Esophagus squamous epithelium (tissue), 4 donors: Measurements from ENCODE around the gene MSRB1.

Experiments used
- POLR2A ChIP-seq, 4 donors: fragments of 450-650 bp; IDR thresholded peaks; one replicate each; pipeline ENCODE4 v1.6.1; 2017; ENCODE audit warnings: antibody characterized with exemption in 4 of 4, mild to moderate bottlenecking in 4 of 4, moderate library complexity in 3 of 4
- TF ChIP-seq, protein P1 (sequence below), 6 experiments: fragments of 450-650 bp in 4 of 6; fragments of 200-600 bp in 2 of 6; sonication (generic) in 2 of 6; IDR thresholded peaks; one replicate each; pipeline ENCODE4 v1.5.1; 2016 to 2019; ENCODE audit warnings: antibody characterized with exemption in 6 of 6, mild to moderate bottlenecking in 4 of 6, moderate library complexity in 4 of 6

DNA sequence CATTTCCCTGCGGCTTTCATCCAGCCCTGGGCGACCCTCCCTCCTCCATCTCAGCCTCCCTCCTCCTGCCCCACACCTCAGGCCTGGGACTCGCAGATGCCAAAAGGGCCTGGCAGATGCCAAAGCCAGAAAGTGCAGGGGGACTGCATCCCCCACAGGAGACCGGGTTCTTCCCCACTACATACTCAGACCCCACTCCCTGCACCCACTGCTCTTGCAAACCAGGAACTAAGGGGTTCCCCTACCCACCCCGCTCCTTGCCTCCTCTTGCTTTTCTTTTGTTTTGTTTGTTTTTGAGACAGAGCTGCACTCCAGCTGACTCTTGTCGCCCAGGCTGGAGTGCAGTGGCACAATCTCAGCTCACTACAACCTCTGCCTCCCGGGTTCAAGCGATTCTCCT, 28.0 kb downstream of the MSRB1 start:
- TF ChIP-seq, protein P1, sequence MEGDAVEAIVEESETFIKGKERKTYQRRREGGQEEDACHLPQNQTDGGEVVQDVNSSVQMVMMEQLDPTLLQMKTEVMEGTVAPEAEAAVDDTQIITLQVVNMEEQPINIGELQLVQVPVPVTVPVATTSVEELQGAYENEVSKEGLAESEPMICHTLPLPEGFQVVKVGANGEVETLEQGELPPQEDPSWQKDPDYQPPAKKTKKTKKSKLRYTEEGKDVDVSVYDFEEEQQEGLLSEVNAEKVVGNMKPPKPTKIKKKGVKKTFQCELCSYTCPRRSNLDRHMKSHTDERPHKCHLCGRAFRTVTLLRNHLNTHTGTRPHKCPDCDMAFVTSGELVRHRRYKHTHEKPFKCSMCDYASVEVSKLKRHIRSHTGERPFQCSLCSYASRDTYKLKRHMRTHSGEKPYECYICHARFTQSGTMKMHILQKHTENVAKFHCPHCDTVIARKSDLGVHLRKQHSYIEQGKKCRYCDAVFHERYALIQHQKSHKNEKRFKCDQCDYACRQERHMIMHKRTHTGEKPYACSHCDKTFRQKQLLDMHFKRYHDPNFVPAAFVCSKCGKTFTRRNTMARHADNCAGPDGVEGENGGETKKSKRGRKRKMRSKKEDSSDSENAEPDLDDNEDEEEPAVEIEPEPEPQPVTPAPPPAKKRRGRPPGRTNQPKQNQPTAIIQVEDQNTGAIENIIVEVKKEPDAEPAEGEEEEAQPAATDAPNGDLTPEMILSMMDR (IDR thresholded peaks at IDR 0.05): no peak
- no peak for TF ChIP-seq POLR2A (IDR thresholded peaks at IDR 0.05)
